NCI-H2227 treated with DMSO at 0.1 percent for 48 hours (cell line): ENCODE measurements around the gene TMSB4Y.

ENCODE experiments used
- DNase-seq: peaks from one replicate; lab custom pipeline; 2025; lab: John Stamatoyannopoulos, UW

TMSB4Y gene

GRCh38 chrY:13703568-13703968, at the start of gene TMSB4Y:
Gene TMSB4Y, plus strand, starts transcription at chrY:13703899.
- DNase-seq: no peak

DNA sequence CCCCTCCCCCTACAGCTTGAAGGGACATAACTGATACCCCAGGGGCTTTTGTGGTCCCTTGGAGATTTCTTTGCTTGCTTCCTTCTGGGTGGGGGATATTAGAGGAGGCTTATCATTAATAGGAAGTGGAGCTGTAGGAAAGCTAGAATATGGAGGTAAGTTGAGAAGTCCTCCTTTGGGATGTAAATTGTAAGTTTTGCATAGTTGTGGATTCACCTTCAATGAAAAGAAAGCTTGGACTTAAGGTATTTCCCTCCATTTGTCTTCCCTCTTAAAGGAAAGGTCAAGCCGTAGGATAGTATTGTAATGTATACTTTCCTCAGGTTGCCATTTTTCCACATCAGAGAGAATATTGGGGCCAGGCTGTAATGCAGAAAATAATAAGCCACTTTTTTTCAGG, 39.5 kb upstream of the TMSB4Y start:
- DNase-seq: no peak

DNA sequence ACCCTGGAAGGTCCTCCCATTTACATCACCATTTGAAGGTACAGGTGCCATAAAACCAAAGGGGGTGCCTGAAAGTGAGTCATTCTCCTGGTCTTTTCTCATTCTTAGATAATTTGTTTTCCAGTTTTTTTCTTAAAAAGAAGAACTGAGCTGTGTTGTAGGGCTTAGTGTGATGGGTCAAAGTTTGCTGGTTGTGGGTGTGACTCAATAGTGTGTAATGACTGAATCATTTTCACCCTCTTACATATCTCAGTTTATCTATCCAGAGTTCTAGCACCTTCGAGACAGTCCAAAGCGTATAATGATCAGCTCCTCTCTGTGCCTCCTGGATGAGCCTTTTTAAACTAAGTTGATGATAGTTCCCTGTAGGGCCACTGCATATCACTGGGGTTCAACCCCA, 32.6 kb upstream of the TMSB4Y start:
- DNase-seq: no peak

- no peak for DNase-seq
Observed at GRCh38 chrY:13702276-13702675, 1.4 kb upstream of the TMSB4Y start.

DNA sequence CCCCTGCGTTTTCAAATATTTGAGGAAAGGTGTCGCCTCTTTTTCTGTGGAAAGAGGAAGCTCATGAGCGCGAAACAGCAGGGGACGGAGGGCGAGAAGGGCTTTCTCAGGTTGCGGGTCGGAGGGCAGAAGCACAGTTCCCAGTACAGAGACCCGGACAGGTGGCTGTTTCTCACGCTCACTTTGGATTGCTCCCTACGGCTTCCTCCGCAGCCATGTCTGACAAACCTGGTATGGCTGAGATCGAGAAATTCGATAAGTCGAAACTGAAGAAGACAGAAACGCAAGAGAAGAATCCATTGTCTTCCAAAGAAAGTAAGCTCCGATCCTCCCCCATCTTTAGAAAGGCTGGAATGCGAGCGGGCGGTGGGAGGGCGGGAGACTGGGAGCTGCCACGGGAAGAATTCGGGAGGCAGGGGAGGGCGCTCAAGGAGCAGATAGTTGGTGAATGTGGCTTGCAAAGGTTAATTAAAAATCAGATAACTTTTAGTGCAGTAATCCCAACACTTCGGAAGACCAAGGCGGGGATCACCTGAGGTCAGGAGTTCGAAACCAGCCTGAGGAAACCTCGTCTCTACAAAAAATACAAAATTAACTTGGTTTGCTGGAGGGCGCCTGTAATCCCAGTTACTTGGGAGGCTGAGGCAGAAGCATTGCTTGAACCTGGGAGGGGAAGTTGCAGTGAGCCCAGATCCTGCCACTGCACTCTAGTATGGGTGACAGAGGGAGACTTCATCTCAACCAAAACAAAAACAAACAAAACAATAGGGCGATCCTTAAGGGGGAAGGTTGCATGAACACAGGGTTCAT, 627 bp downstream of the TMSB4Y start:
- DNase-seq: no peak

- DNase-seq: no peak
Observed at GRCh38 chrY:13705197-13705596, 1.5 kb downstream of the TMSB4Y start.

DNA sequence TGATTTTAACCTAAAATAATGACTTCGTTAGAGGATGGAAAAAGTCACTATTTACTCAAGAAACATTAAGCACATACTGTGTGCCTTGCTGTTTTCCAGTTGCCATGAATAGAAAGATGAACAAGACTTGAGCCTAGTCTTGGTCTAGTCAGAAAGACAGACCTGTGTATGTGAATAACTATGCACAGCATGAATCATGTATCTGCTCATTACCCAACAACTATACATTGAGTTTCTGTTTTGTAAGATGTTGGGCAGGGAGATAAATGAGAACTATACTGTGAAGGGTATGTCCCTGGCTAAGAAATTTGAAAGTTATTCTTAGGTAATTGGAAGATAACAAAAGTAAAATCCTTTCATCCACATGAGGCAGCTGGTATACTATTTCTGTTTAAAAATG, 4.3 kb downstream of the TMSB4Y start:
- DNase-seq: no peak

DNA sequence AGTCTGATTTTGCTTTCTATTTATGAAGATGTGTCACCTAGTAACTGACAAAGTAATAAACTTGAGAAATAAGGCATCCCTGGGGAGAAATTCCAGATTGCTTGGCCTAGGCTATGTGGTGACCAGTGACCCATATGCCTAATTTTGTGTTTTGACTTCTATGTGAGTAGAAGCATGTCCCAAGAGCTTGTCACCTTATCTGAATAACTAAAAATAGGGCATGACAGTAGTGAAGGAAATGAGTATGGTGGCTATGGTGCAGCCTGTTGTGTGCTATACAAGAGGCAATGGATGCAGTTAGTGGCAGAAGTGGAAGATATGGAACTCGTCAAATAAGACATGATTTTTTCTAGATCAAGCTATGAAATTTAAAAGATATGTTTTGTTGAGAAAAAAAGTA, 15.3 kb downstream of the TMSB4Y start:
- no peak for DNase-seq

- DNase-seq: no peak
Observed at GRCh38 chrY:13729517-13729916, 25.8 kb downstream of the TMSB4Y start.

- DNase-seq: no peak
Observed at GRCh38 chrY:13738618-13739017, 34.9 kb downstream of the TMSB4Y start.

GRCh38 chrY:13751289-13752071, 47.8 kb downstream of the TMSB4Y start:
- no peak for DNase-seq

- DNase-seq: no peak
Observed at GRCh38 chrY:13754661-13755060, 51.0 kb downstream of the TMSB4Y start.
